GM10847 (cell line): Measurements from ENCODE around the gene KCTD18.

Source experiments
- POLR2A ChIP-seq: IDR thresholded peaks from 2 replicates; pipeline ENCODE4 v1.6.1; 2011; ENCODE audit not compliant: insufficient read length; ENCODE audit errors: extremely low read depth

The KCTD18 gene

GRCh38 chr2:200471324-200471848 is 38.5 kb downstream of the KCTD18 start:
- no peak for TF ChIP-seq POLR2A

- TF ChIP-seq POLR2A = no peak
These were observed 39.6 kb downstream of the KCTD18 start for GRCh38 chr2:200470230-200470629.

GRCh38 chr2:200469708-200470211 is 40.1 kb downstream of the KCTD18 start:
- TF ChIP-seq POLR2A = no peak

DNA sequence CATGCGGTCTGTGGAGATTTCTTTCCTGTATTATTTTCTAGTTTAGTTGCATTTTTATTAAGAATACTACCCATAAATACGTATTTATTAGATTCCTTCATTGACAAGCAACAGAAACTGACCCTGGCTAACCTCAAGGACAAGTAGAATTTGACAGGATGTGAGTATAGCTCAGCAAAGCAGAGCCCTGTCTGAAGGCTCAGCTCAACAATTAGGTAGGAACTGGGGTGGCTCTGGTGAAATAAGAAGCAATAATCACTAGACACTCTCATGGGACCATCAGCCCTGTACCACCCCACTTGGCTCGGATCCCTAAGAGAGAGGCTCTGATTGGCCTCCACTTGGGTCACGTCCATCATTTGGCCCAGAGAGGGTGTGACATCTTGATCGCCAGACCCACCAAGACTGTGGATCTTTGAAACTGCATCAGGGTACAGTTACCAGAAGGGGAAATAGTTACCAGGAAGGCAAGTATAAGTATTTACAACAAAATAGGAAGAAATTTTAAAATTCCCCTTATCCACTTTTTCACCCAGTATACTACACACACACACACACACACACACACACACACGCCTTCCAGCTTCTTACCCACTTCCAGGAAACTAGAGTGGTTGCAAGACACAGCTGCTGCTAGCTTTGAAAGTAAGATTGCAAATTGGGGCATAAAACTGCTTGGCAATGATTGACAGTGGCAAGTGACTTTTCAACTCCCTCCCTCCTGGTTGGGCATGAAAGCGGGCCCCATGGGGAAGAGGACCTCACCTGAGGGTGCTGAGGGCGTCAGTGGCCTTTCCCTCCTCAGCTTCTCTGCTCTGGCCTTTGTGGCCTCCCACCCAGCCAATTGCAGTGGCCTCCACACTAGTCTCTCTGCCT is 41.8 kb downstream of the KCTD18 start:
- TF ChIP-seq POLR2A = no peak

- TF ChIP-seq POLR2A = no peak
These were observed 43.1 kb downstream of the KCTD18 start for GRCh38 chr2:200466425-200467418.

GRCh38 chr2:200463452-200463851 is 46.4 kb downstream of the KCTD18 start:
- TF ChIP-seq POLR2A = no peak

- no peak for TF ChIP-seq POLR2A
These were observed 47.8 kb downstream of the KCTD18 start for GRCh38 chr2:200461846-200462710.

DNA sequence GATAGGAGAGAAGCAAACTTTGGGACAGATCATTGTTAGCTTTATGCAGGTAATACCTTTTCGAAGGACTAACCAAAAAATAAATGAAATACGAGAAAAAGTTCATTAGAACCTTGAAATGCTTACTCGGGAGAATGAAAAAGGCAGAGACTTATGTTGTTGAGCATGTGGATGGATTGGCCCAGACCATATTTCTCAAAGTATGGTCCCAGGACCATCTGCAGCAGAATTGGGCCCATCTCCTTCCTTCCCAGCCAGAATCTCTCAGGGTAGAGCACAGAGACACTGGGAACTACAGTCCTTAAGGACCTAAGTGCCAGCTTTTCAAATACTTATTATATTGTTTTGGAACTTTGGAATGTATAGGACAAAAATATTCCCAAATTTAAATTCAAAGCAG is 50.8 kb downstream of the KCTD18 start:
- no peak for TF ChIP-seq POLR2A

GRCh38 chr2:200456567-200456966 is 53.3 kb downstream of the KCTD18 start:
- TF ChIP-seq POLR2A = no peak

GRCh38 chr2:200455958-200456421 is 53.9 kb downstream of the KCTD18 start:
- no peak for TF ChIP-seq POLR2A

- no peak for TF ChIP-seq POLR2A
These were observed 54.7 kb downstream of the KCTD18 start for GRCh38 chr2:200454927-200455801.

DNA sequence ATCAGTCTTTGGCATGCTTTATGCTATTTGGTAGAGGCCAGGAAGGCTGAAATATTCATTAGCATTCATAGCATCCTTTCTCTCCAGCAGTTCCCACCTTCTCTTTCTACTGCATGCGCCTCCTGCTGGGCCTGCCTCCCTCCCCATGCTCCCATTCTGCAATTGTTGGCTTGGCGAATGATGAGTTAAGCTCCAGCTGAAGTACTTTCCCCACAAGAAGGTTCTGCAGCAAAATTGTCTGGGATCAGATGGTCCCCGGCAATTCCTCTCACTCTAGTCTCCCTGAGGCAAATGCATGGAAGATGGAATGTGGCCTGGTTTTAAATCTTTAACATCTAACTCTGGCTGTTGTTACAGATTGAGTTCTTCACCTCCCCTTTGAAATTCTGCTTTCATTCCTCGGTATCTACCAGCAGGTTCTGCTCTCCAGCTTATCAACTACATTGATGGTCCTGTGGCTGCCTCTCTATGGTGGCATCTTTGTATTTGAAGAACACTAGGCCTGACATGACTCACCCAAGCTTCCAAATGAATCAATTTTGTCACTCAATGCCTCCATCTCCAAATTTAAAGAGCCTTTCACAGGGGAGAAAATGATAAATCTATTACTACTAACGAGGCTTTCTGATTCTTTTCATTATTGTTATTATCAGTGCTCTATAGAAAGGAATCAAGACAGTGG is 55.9 kb downstream of the KCTD18 start:
- TF ChIP-seq POLR2A = no peak
